Activated T-cell treated with anti-CD3 and anti-CD28 coated beads, Interleukin-2, amount 50 U/mL, for 72 hours (primary cell): Measurements from ENCODE around the gene HYAL3. TPM values are rescaled to one million over a fixed set of nuclear protein-coding genes. Genes with fewer than 3 reads are reported as not detected.
"Not testable (repeated sequence)": the region's sequence is repeated elsewhere in the genome, so short reads cannot be mapped to it uniquely, and the experiment has no call there.

ENCODE experiments used
- ATAC-seq, 2 donors: fragments of 150-1000 bp; cut with Tn5 transposase; replicated peaks in 1 of 2; 2 replicates each; pipeline ENCODE4 v1.10.0; 2021; ENCODE audit warnings: moderate library complexity in 2 of 2, mild to moderate bottlenecking in 1 of 2
- DNase-seq, 2 donors: peaks; one replicate each; pipeline ENCODE4 v3.0.0; 2021 to 2022; ENCODE audit warnings: mixed read lengths in 1 of 2
- H3K27ac Mint-ChIP-seq: one replicate; pipeline ENCODE4 v1.8.0; 2022; ENCODE audit warnings: mild to moderate bottlenecking, moderate library complexity, mixed read lengths
- H3K27me3 Mint-ChIP-seq: one replicate; pipeline ENCODE4 v1.8.0; 2022; ENCODE audit warnings: low read depth, mixed read lengths
- H3K36me3 Mint-ChIP-seq, 2 donors: one replicate each; pipeline ENCODE4 v1.8.0; 2022; ENCODE audit warnings: mixed read lengths in 2 of 2, mild to moderate bottlenecking in 1 of 2; ENCODE audit not compliant: insufficient read depth in 2 of 2
- H3K4me1 Mint-ChIP-seq: one replicate; pipeline ENCODE4 v1.8.0; 2022; ENCODE audit warnings: low read depth, mixed read lengths
- H3K4me3 Mint-ChIP-seq, 2 donors: one replicate each; pipeline ENCODE4 v1.8.0; 2022; ENCODE audit warnings: mild to moderate bottlenecking in 2 of 2, mixed read lengths in 2 of 2, moderate library complexity in 2 of 2
- H3K9me3 Mint-ChIP-seq, 2 donors: one replicate each; pipeline ENCODE4 v1.8.0; 2022; ENCODE audit warnings: mixed read lengths in 2 of 2
- total RNA-seq, 2 donors: library from RNA; stranded (reverse); gene quantifications; one replicate each; pipeline ENCODE4 v1.2.3, GENCODE V29; 2022

HYAL3 gene
- total RNA-seq, 2 donors from 2014 or later = 6.7 to 7.1 TPM

- ATAC-seq (no peak), DNase-seq (peak in 1 of 2 donors; percentile 50)
- H3K27ac Mint-ChIP-seq = no peak overlapping the region
- H3K4me1 Mint-ChIP-seq = peaks cover 22% of the 10 kb centered on the region
- peaks cover 12 to 16% of the 10 kb centered on the region in 2 donors for H3K36me3 Mint-ChIP-seq
- peaks cover 0 to 3% of the 10 kb centered on the region in 2 donors for H3K9me3 Mint-ChIP-seq
- no peaks in the 10 kb centered on the region for H3K27me3 Mint-ChIP-seq
- no peak overlapping the region for H3K4me3 Mint-ChIP-seq
Measured at GRCh38 chr3:50256978-50257890, 42.0 kb downstream of the HYAL3 start.

- ATAC-seq (no peak), DNase-seq (no peak)
- Mint-ChIP-seq H3K36me3 (peaks cover 18 to 20% of the 10 kb centered on the region in 2 donors), H3K27ac (no peak overlapping the region), H3K9me3 (peaks cover 0 to 3% of the 10 kb centered on the region in 2 donors), H3K4me3 (no peak overlapping the region), H3K27me3 (no peaks in the 10 kb centered on the region), H3K4me1 (peaks cover 36% of the 10 kb centered on the region)
Measured at GRCh38 chr3:50255251-50255615, 44.0 kb downstream of the HYAL3 start.

GRCh38 chr3:50254577-50255250 lies 44.5 kb downstream of the HYAL3 start:
- H3K4me1 Mint-ChIP-seq = peaks cover 39% of the 10 kb centered on the region
- peaks cover 0 to 3% of the 10 kb centered on the region in 2 donors for H3K9me3 Mint-ChIP-seq
- DNase-seq = no peak
- peaks cover 19 to 20% of the 10 kb centered on the region in 2 donors for H3K36me3 Mint-ChIP-seq
- no peak for ATAC-seq
- H3K4me3 Mint-ChIP-seq = no peak overlapping the region
- no peaks in the 10 kb centered on the region for H3K27me3 Mint-ChIP-seq
- H3K27ac Mint-ChIP-seq = no peak overlapping the region

- H3K27ac Mint-ChIP-seq = peak overlapping the region; percentile 92
- ATAC-seq = peak; percentile 21 to 37
- H3K9me3 Mint-ChIP-seq = no peaks in the 10 kb centered on the region
- H3K36me3 Mint-ChIP-seq = peaks cover 8 to 15% of the 10 kb centered on the region in 2 donors
- peaks cover 49% of the 10 kb centered on the region for H3K4me1 Mint-ChIP-seq
- peak in 1 of 2 donors; percentile 54 for DNase-seq
- peak overlapping the region; percentile 29 to 49 for H3K4me3 Mint-ChIP-seq
- no peaks in the 10 kb centered on the region for H3K27me3 Mint-ChIP-seq
Measured at GRCh38 chr3:50251220-50251619, 48.0 kb downstream of the HYAL3 start.

- Mint-ChIP-seq H3K27me3 (no peaks in the 10 kb centered on the region), H3K27ac (peak overlapping the region; percentile 92), H3K9me3 (no peaks in the 10 kb centered on the region), H3K36me3 (peaks cover 8 to 15% of the 10 kb centered on the region in 2 donors), H3K4me1 (peaks cover 56% of the 10 kb centered on the region), H3K4me3 (peak overlapping the region in 1 of 2 donors; percentile 33)
- no peak for DNase-seq
- no peak for ATAC-seq
Measured at GRCh38 chr3:50250514-50250913, 48.7 kb downstream of the HYAL3 start.

- no peaks in the 10 kb centered on the region for H3K9me3 Mint-ChIP-seq
- DNase-seq (no peak), ATAC-seq (no peak)
- H3K27ac Mint-ChIP-seq = no peak overlapping the region
- peaks cover 67% of the 10 kb centered on the region for H3K4me1 Mint-ChIP-seq
- no peaks in the 10 kb centered on the region for H3K27me3 Mint-ChIP-seq
- H3K36me3 Mint-ChIP-seq = peaks cover 8 to 15% of the 10 kb centered on the region in 2 donors
- no peak overlapping the region for H3K4me3 Mint-ChIP-seq
Measured at GRCh38 chr3:50249457-50249856, 49.7 kb downstream of the HYAL3 start.

GRCh38 chr3:50248387-50248786 lies 50.8 kb downstream of the HYAL3 start:
- Mint-ChIP-seq H3K27me3 (no peaks in the 10 kb centered on the region), H3K4me3 (peak overlapping the region; percentile 42 to 52), H3K27ac (peak overlapping the region; percentile 88), H3K4me1 (peaks cover 73% of the 10 kb centered on the region), H3K36me3 (peaks cover 10 to 15% of the 10 kb centered on the region in 2 donors), H3K9me3 (no peaks in the 10 kb centered on the region)
- ATAC-seq = no peak
- DNase-seq = no peak

GRCh38 chr3:50246517-50246954 lies 52.7 kb downstream of the HYAL3 start:
- no peaks in the 10 kb centered on the region for H3K9me3 Mint-ChIP-seq
- H3K4me1 Mint-ChIP-seq = peaks cover 88% of the 10 kb centered on the region
- no peaks in the 10 kb centered on the region for H3K27me3 Mint-ChIP-seq
- peak; percentile 85 to 86 for ATAC-seq
- DNase-seq = peak; percentile 84 to 90
- H3K4me3 Mint-ChIP-seq = peak overlapping the region; percentile 83 to 94
- peak overlapping the region; percentile 93 for H3K27ac Mint-ChIP-seq
- H3K36me3 Mint-ChIP-seq = peaks cover 8 to 13% of the 10 kb centered on the region in 2 donors

DNA sequence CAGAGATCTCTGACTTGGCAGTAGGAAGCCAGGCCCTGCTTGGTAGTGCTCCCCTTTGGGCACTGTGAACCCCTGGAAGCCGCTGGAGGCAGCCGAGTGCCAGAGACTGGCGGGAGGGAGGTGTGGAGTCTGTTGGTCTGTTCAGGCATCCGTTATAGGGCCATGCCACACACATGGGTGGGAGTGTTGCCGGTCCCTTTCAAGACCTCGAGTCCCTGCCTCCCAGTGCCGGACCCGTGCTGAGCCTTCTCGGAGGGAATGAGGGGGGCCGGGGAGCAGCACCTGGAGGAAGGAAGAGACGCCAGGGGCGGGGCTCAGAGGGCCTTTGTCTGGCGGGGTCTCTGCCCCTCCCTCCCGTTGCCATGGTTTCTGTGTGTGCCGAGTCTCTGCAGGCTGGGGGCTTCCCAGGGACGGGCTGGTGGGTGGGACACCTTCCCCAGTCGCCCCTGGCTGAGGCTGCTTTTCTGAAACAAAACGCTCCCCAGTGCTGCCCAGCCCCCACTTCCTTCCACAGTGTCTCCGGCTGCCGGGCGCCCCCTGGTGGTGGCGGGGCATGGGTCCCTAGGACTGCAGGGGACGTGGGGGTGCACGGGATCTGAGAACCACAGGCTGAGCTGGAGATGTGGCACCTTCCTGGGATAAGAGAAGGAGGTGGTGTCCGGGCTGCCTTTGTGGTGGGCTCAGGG lies 53.2 kb downstream of the HYAL3 start:
- peak; percentile 79 to 81 for ATAC-seq
- Mint-ChIP-seq H3K4me1 (peaks cover 88% of the 10 kb centered on the region), H3K4me3 (peak overlapping the region; percentile 83 to 94), H3K9me3 (no peaks in the 10 kb centered on the region), H3K36me3 (peaks cover 4 to 10% of the 10 kb centered on the region in 2 donors), H3K27me3 (no peaks in the 10 kb centered on the region), H3K27ac (peak overlapping the region; percentile 93)
- DNase-seq = peak; percentile 95 to 98

DNA sequence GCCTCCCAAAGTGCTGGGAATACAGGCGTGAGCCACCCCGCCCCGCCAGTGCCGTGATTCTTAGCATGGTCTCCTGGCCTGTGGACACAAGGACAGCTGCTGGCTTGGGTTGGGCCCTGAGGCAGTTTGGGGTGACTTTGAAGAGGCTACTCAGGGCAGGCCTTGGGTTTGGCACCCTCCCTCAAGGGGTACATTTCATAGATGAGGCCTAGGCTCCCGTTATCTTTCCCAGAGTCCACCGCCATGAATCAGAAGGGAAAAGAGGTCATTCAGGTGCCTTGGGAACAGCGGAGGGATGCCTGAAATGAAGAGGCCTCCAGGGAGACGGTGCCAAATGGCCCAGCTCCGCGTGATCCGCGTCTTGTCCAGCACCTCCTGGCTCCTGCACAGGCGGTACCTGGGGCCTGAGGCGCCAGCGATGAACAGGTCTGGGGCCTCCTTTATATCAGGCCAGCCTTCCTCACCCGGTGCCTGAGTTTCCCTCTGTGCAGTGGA lies 53.9 kb downstream of the HYAL3 start:
- H3K27me3 Mint-ChIP-seq = no peaks in the 10 kb centered on the region
- ATAC-seq = no peak
- peak overlapping the region; percentile 83 to 94 for H3K4me3 Mint-ChIP-seq
- H3K4me1 Mint-ChIP-seq = peaks cover 88% of the 10 kb centered on the region
- peaks cover 3 to 9% of the 10 kb centered on the region in 2 donors for H3K36me3 Mint-ChIP-seq
- DNase-seq = no peak
- H3K9me3 Mint-ChIP-seq = no peaks in the 10 kb centered on the region
- H3K27ac Mint-ChIP-seq = peak overlapping the region; percentile 89

DNA sequence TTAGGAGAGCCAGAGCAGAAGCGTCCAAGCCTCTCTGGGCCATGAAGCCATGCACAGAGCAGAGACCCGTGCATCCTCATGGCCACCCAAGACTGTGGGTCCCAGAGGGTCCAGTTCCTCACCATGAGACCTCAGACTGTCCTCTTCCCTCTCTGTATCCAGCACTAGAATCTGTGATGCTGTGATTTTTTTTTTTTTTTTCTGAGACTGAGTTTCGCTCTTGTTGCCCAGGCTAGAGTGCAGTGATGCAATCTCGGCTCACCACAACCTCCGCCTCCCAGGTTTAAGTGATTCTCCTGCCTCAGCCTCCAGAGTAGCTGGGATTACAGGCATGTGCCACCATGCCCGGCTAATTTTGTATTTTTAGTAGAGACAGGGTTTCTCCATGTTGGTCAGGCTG lies 54.4 kb downstream of the HYAL3 start:
- not testable (repeated sequence) for H3K9me3 Mint-ChIP-seq, DNase-seq, H3K36me3 Mint-ChIP-seq, ATAC-seq, H3K27me3 Mint-ChIP-seq
- H3K27ac Mint-ChIP-seq = peak overlapping the region; percentile 89
- peaks cover 88% of the 10 kb centered on the region for H3K4me1 Mint-ChIP-seq
- H3K4me3 Mint-ChIP-seq = peak overlapping the region; percentile 83 to 94

- no peak for DNase-seq
- Mint-ChIP-seq H3K4me3 (peak overlapping the region; percentile 55 to 91), H3K27me3 (no peaks in the 10 kb centered on the region), H3K36me3 (peaks cover 3 to 8% of the 10 kb centered on the region in 2 donors), H3K9me3 (no peaks in the 10 kb centered on the region), H3K27ac (peak overlapping the region; percentile 97), H3K4me1 (peaks cover 95% of the 10 kb centered on the region)
- ATAC-seq = no peak
Measured at GRCh38 chr3:50243543-50243895, 55.7 kb downstream of the HYAL3 start.
